Endothelial cell of umbilical vein (primary cell): ENCODE measurements around the gene NNT. TPM values are rescaled to one million over a fixed set of nuclear protein-coding genes. Genes with fewer than 3 reads are reported as not detected.
A peak's percentile ranks its signal among the peaks of the same experiment; 100 is the strongest.

ENCODE experiments used
- BruUV-seq: library from RNA; stranded (reverse); fragments of 400-500 nt; replicated peaks from 2 replicates; lab custom pipeline; 2021; lab: Mats Ljungman, UMichigan
- CTCF ChIA-PET: fragments of 300-600, 350-600 bp; sonication (Branson Sonifier 250); formaldehyde crosslinking; loops from one replicate; lab custom pipeline; 2021; ENCODE audit warnings: antibody characterized with exemption, inconsistent platforms; lab: Charles Lee
- POLR2A ChIA-PET: fragments of 300-600, 350-600 bp; sonication (Branson Sonifier 250); formaldehyde crosslinking; loops from one replicate; lab custom pipeline; 2021; ENCODE audit warnings: antibody characterized with exemption, inconsistent platforms; lab: Charles Lee
- DNase-seq: peaks from one replicate; pipeline ENCODE4 v3.0.0-alpha.2; 2011; ENCODE audit warnings: low read depth, low spot score
- FAIRE-seq: peaks from 2 replicates; lab custom pipeline; 2011; peaks lifted over from hg19 to GRCh38; lab: Jason Lieb, UNC
- H2AFZ ChIP-seq: 2 replicates; pipeline ENCODE4 v1.6.0; 2012; ENCODE audit warnings: low read depth, low read length, control low read depth, inconsistent platforms
- H3K27ac ChIP-seq: 2 replicates; pipeline ENCODE4 v1.5.1; 2011; ENCODE audit warnings: low read depth, mild to moderate bottlenecking, control low read depth, low read length, moderate library complexity; ENCODE audit not compliant: insufficient read depth
- H3K27me3 ChIP-seq, 2 experiments: 2 replicates each; pipeline versions ENCODE4 v1.6.0 to v1.6.1; 2011; ENCODE audit warnings: low read length in 2 of 2, mixed read lengths in 1 of 2; ENCODE audit not compliant: control insufficient read depth in 2 of 2, insufficient read depth in 2 of 2
- H3K36me3 ChIP-seq, 2 experiments: 2 replicates in 1 of 2; 3 replicates in 1 of 2; pipeline ENCODE4 v1.5.1; 2011; ENCODE audit warnings: low read length in 2 of 2, mild to moderate bottlenecking in 1 of 2, moderate library complexity in 1 of 2; ENCODE audit not compliant: control insufficient read depth in 2 of 2, insufficient read depth in 2 of 2; ENCODE audit errors: extremely low read depth in 1 of 2
- H3K4me1 ChIP-seq: 3 replicates; pipeline ENCODE4 v1.5.1; 2011; ENCODE audit warnings: mild to moderate bottlenecking, low read length; ENCODE audit not compliant: control insufficient read depth, insufficient read depth; ENCODE audit errors: extremely low read depth
- H3K4me2 ChIP-seq: 2 replicates; pipeline ENCODE4 v1.6.1; 2011; ENCODE audit warnings: low read length, control low read depth, mixed read lengths; ENCODE audit not compliant: insufficient read depth
- H3K4me3 ChIP-seq, 3 experiments: fragments of 200-600 bp in 1 of 3; sonication (generic), shearing (Covaris generic) in 1 of 3; replicated peaks in 1 of 3; 2 replicates each; pipeline ENCODE4 v1.5.1; 2011 to 2016; ENCODE audit warnings: control low read depth in 3 of 3, low read length in 3 of 3, mild to moderate bottlenecking in 2 of 3, inconsistent platforms in 1 of 3, low read depth in 1 of 3, moderate library complexity in 1 of 3; ENCODE audit not compliant: insufficient read depth in 1 of 3
- H3K79me2 ChIP-seq: 2 replicates; pipeline ENCODE4 v1.6.0; 2012; ENCODE audit warnings: low read length, inconsistent platforms; ENCODE audit not compliant: control insufficient read depth, insufficient read depth
- H3K9ac ChIP-seq: replicated peaks from 2 replicates; pipeline ENCODE3; 2011; ENCODE audit warnings: low read length, control low read depth; ENCODE audit not compliant: insufficient read depth; ENCODE audit errors: extremely low read depth
- H3K9me1 ChIP-seq: replicated peaks from 3 replicates; pipeline ENCODE4 v1.6.0; 2011; ENCODE audit warnings: mild to moderate bottlenecking, low read length; ENCODE audit not compliant: control insufficient read depth, insufficient read depth; ENCODE audit errors: extremely low read depth
- H3K9me3 ChIP-seq: replicated peaks from 2 replicates; pipeline ENCODE4 v1.5.1; 2012; ENCODE audit warnings: low read length, inconsistent platforms; ENCODE audit not compliant: control insufficient read depth, insufficient read depth
- H4K20me1 ChIP-seq: replicated peaks from 2 replicates; pipeline ENCODE3; 2011; ENCODE audit warnings: mild to moderate bottlenecking, low read length; ENCODE audit not compliant: control insufficient read depth, insufficient read depth; ENCODE audit errors: extremely low read depth
- EZH2 ChIP-seq: IDR thresholded peaks from 2 replicates; pipeline ENCODE4 v1.6.1; 2012; ENCODE audit warnings: borderline replicate concordance, low read depth, mild to moderate bottlenecking, moderate library complexity, low read length, inconsistent platforms; ENCODE audit not compliant: severe bottlenecking
- FOS ChIP-seq: IDR thresholded peaks from 2 replicates; pipeline ENCODE4 v1.6.1; 2011; ENCODE audit warnings: mild to moderate bottlenecking, low read length, moderate library complexity, borderline replicate concordance; ENCODE audit not compliant: insufficient read depth
- GATA2 ChIP-seq: IDR thresholded peaks from 2 replicates; pipeline ENCODE4 v1.7.0; 2011; ENCODE audit warnings: low read depth, mild to moderate bottlenecking, moderate library complexity, mixed read lengths, low read length; ENCODE audit not compliant: insufficient read length, insufficient read depth
- JUN ChIP-seq: IDR thresholded peaks from 2 replicates; pipeline ENCODE4 v1.6.1; 2011; ENCODE audit warnings: borderline replicate concordance, low read depth; ENCODE audit not compliant: insufficient read length, insufficient read depth
- MYC ChIP-seq: IDR thresholded peaks from one replicate; pipeline ENCODE4 v1.6.1; 2011; ENCODE audit warnings: mild to moderate bottlenecking, low read depth, low read length
- POLR2A ChIP-seq: IDR thresholded peaks from 2 replicates; pipeline ENCODE4 v1.6.1; 2012; ENCODE audit warnings: low read depth, mild to moderate bottlenecking, control low read depth, low read length
- POLR2AphosphoS5 ChIP-seq: IDR thresholded peaks from 2 replicates; pipeline ENCODE4 v1.6.1; 2012; ENCODE audit warnings: low read depth, mild to moderate bottlenecking, control low read depth, low read length, moderate library complexity; ENCODE audit not compliant: insufficient read depth
- dilution Hi-C: fragments of 300-500 bp; cut with MboI; formaldehyde crosslinking; loops from one replicate; pipeline ENCODE4 v1.15.0; 2019; ENCODE audit warnings: low sequenced_read_pairs; ENCODE audit not compliant: extremely low pct_ligation_motif_present
- intact Hi-C: fragments of 100-400 bp; cut with micrococcal nuclease; formaldehyde crosslinking; loops from one replicate; pipeline ENCODE4 v1.10.0; 2022
- polyA plus RNA-seq, 4 experiments: library from polyadenylated mRNA; depleted of rRNA in 3 of 4; stranded (reverse) in 3 of 4; unstranded in 1 of 4; fragments of >200 nt; gene quantifications; 2 replicates each; pipeline versions ENCODE4 v1.2.1 to v1.2.3, GENCODE V29; 2011 to 2012; ENCODE audit warnings: missing spikeins in 1 of 4
- total RNA-seq: library from RNA; stranded (reverse); gene quantifications from 2 replicates; pipeline ENCODE4 v1.2.3, GENCODE V29; 2021
- TF ChIP-seq, protein P1 (sequence below): IDR thresholded peaks from 2 replicates; pipeline ENCODE4 v1.6.1; 2011; ENCODE audit not compliant: insufficient read depth, insufficient read length
- TF ChIP-seq, protein P2 (sequence below), 2 donors: IDR thresholded peaks; 1 replicate in 1 of 2; 2 replicates in 1 of 2; pipeline ENCODE4 v1.5.1; 2011; ENCODE audit warnings: low read length in 2 of 2, mild to moderate bottlenecking in 2 of 2, moderate library complexity in 2 of 2, control low read depth in 1 of 2, inconsistent platforms in 1 of 2, low read depth in 1 of 2; ENCODE audit not compliant: insufficient read depth in 1 of 2; ENCODE audit errors: extremely low read depth in 1 of 2

The NNT gene
- total and polyA plus RNA-seq, 2 donors (not counting 3 experiments of a cell fraction or from before 2014, with no cell fraction given), result 38.2 to 82.5 TPM

DNA sequence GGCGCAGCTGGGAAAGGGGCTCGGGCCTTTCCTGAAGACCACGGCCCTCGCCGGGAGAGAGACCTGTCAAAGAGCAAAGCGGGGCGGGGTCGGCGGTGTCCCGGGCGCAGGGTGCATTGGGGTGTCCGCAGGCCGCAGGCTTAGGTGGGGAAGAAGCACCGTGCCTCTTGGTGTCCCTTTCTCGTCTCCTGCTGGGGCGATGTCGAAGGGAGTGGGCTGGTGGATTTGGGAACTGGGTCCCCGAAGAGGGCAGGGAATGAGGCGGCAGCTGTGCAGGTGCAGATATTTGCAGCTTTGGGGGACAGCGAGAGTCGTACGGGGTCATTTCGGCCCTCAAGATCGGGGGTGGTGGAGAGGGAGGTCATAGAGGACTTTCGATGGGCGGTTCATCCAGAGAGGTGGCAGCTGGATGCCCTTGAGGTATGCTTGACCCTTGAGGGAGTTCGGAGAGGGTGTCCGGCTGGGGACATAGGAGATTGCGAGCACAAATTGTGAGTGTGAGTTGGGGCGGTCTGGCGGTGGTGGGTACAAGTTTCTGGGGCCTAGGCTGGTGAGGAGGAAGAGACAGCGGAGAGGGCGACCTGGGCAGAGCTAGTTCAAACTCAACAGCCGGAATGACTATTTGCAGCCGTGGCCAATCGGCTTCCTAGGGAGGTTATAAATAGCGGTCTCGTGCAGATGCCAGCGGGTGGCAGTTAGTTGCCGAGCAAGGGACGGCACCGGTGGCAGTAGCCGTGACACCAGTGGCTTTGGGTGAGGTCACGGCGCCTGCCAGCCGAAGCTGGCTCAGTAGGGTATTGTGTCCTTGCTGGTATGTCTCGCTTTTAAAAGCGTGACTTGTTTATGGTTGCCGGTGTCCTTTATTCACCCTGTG lies 601 bp downstream of the NNT start:
- H3K27ac ChIP-seq, result peak overlapping the region; percentile 88
- no peaks in the 10 kb centered on the region for H4K20me1 ChIP-seq
- peak; percentile 59 for FAIRE-seq

DNA sequence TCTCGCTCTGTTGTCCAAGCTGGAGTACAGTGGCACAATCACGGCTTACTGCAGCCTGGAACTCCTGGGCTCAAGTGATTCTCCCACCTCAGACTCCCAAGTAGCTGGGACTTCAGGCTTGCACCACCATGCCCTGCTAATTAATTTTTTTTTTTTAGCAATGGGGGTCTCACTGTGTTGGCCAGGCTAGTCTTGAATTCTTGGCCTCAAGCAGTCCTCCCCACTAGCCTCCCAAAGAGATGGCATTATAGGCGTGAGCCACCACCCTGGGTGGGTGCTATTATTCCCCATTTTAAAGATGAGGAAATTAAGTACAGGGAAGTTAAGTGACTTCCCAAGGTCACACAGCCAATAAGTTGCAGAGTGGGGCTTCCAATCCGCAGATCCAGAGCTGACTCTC lies 1.7 kb downstream of the NNT start:
- ChIA-PET POLR2A (no interaction called here), CTCF (interaction anchor here (3.1 kb wide), 1 partner anchor 26 kb away, joined by 26 read pairs; no protein-coding TSS in a partner anchor)
- Histone ChIP-seq H3K4me1 (peaks cover 26% of the 10 kb centered on the region), H3K9me1 (peaks cover 2% of the 10 kb centered on the region), H3K27me3 (no peaks in the 10 kb centered on the region), H3K4me2 (no peak overlapping the region), H3K79me2 (peaks cover 26% of the 10 kb centered on the region), H3K27ac (no peak overlapping the region), H2AFZ (no peak overlapping the region), H3K9me3 (no peaks in the 10 kb centered on the region), H3K36me3 (no peaks in the 10 kb centered on the region), H3K4me3 (no peak overlapping the region), H3K9ac (no peak overlapping the region), H4K20me1 (no peaks in the 10 kb centered on the region)
- BruUV-seq, result no TSS peak
- dilution Hi-C loops (no loop called here), intact Hi-C loops (loop anchor here (5.0 kb wide), 2 partner anchors 292 to 482 kb away; partner anchors contain the start of genes HMGCS1 and ZNF131)
- FAIRE-seq (no peak), DNase-seq (no peak)
- TF ChIP-seq, protein P1, sequence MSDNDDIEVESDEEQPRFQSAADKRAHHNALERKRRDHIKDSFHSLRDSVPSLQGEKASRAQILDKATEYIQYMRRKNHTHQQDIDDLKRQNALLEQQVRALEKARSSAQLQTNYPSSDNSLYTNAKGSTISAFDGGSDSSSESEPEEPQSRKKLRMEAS, result no peak
- TF ChIP-seq MYC (no peak), JUN (no peak), POLR2AphosphoS5 (no peak), EZH2 (no peak), FOS (no peak), POLR2A (no peak), GATA2 (no peak)
- TF ChIP-seq, protein P2, sequence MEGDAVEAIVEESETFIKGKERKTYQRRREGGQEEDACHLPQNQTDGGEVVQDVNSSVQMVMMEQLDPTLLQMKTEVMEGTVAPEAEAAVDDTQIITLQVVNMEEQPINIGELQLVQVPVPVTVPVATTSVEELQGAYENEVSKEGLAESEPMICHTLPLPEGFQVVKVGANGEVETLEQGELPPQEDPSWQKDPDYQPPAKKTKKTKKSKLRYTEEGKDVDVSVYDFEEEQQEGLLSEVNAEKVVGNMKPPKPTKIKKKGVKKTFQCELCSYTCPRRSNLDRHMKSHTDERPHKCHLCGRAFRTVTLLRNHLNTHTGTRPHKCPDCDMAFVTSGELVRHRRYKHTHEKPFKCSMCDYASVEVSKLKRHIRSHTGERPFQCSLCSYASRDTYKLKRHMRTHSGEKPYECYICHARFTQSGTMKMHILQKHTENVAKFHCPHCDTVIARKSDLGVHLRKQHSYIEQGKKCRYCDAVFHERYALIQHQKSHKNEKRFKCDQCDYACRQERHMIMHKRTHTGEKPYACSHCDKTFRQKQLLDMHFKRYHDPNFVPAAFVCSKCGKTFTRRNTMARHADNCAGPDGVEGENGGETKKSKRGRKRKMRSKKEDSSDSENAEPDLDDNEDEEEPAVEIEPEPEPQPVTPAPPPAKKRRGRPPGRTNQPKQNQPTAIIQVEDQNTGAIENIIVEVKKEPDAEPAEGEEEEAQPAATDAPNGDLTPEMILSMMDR (IDR thresholded peaks at IDR 0.05; ENCODE audit: extremely low read depth in 1 of 2, insufficient read depth in 1 of 2, low read depth in 1 of 2, low read length in 2 of 2), result no peak

More for the DNA sequence above, 601 bp downstream of the NNT start:
- Histone ChIP-seq H3K9me1 (peaks cover 2% of the 10 kb centered on the region), H3K4me3 (peak overlapping the region; percentile 53 to 86 (median 80)), H2AFZ (peak overlapping the region; percentile 91), H3K27me3 (no peaks in the 10 kb centered on the region), H3K4me2 (peak overlapping the region; percentile 85), H3K4me1 (peaks cover 24% of the 10 kb centered on the region), H3K79me2 (peaks cover 26% of the 10 kb centered on the region), H3K9ac (peak overlapping the region; percentile 98), H3K9me3 (no peaks in the 10 kb centered on the region), H3K36me3 (no peaks in the 10 kb centered on the region)
- ChIA-PET CTCF (interaction anchor here (0.6 to 3.1 kb wide), 6 partner anchors 8 to 420 kb away, joined by 3 to 26 read pairs (median 5); partner anchors contain the start of gene TMEM267), POLR2A (interaction anchor here (1.6 kb wide), 1 partner anchor 48 kb away, joined by 4 read pairs; no protein-coding TSS in a partner anchor)
- dilution Hi-C loops, result no loop called here
- intact Hi-C loops, result loop anchor here (1.0 to 5.0 kb wide), 3 partner anchors 47 to 481 kb away; partner anchors contain the start of genes HMGCS1 and ZNF131
- BruUV-seq, result no TSS peak
- DNase-seq, result peak; percentile 63
- TF ChIP-seq FOS, result no peak
- TF ChIP-seq POLR2AphosphoS5, result peak; percentile 22
- TF ChIP-seq EZH2, result no peak
- TF ChIP-seq JUN, result no peak
